Measurements from ENCODE around the gene CRHR2.
A peak's percentile ranks its signal among the peaks of the same experiment; 100 is the strongest.

The CRHR2 gene

GRCh38 chr7:30713392-30713791 lies 31.1 kb upstream of the CRHR2 start:
- Mint-ChIP-seq H3K9me3 (peaks cover 15 to 16% of the 10 kb centered on the region in 2 donors), H3K27me3 (no peaks in the 10 kb centered on the region), H3K27ac (no peak overlapping the region), H3K4me1 (no peaks in the 10 kb centered on the region), H3K4me3 (no peak overlapping the region)
- DNase-seq (no peak), ATAC-seq (no peak)

- H3K27ac Mint-ChIP-seq: no peak overlapping the region
- no peaks in the 10 kb centered on the region for H3K9me3 Mint-ChIP-seq
- no peaks in the 10 kb centered on the region for H3K4me1 Mint-ChIP-seq
- no peak for DNase-seq
- H3K4me3 Mint-ChIP-seq: no peak overlapping the region
- no peaks in the 10 kb centered on the region for H3K27me3 Mint-ChIP-seq
- no peak for ATAC-seq
Observed at GRCh38 chr7:30710669-30711068, 28.4 kb upstream of the CRHR2 start.

- Mint-ChIP-seq H3K9me3 (no peaks in the 10 kb centered on the region), H3K27ac (no peak overlapping the region), H3K4me1 (no peaks in the 10 kb centered on the region), H3K4me3 (no peak overlapping the region), H3K27me3 (no peaks in the 10 kb centered on the region)
- DNase-seq: no peak
- no peak for ATAC-seq
Observed at GRCh38 chr7:30709549-30709948, 27.3 kb upstream of the CRHR2 start.

- ATAC-seq (no peak), DNase-seq (no peak)
- no peaks in the 10 kb centered on the region for H3K27me3 Mint-ChIP-seq
- no peaks in the 10 kb centered on the region for H3K4me1 Mint-ChIP-seq
- H3K27ac Mint-ChIP-seq: peak overlapping the region in 1 of 2 donors; percentile 35
- H3K9me3 Mint-ChIP-seq: no peaks in the 10 kb centered on the region
- no peak overlapping the region for H3K4me3 Mint-ChIP-seq
Observed at GRCh38 chr7:30708983-30709382, 26.7 kb upstream of the CRHR2 start.

- Mint-ChIP-seq H3K27ac (no peak overlapping the region), H3K9me3 (no peaks in the 10 kb centered on the region), H3K4me3 (no peak overlapping the region), H3K4me1 (no peaks in the 10 kb centered on the region), H3K27me3 (no peaks in the 10 kb centered on the region)
- DNase-seq: no peak
- ATAC-seq: no peak
Observed at GRCh38 chr7:30708412-30708811, 26.2 kb upstream of the CRHR2 start.

GRCh38 chr7:30707391-30708357 lies 25.4 kb upstream of the CRHR2 start:
- Mint-ChIP-seq H3K4me1 (no peaks in the 10 kb centered on the region), H3K27ac (no peak overlapping the region), H3K9me3 (no peaks in the 10 kb centered on the region), H3K4me3 (no peak overlapping the region), H3K27me3 (no peaks in the 10 kb centered on the region)
- DNase-seq (no peak), ATAC-seq (no peak)

GRCh38 chr7:30706908-30707307 lies 24.7 kb upstream of the CRHR2 start:
- H3K27me3 Mint-ChIP-seq: no peaks in the 10 kb centered on the region
- DNase-seq (no peak), ATAC-seq (no peak)
- no peaks in the 10 kb centered on the region for H3K4me1 Mint-ChIP-seq
- H3K9me3 Mint-ChIP-seq: no peaks in the 10 kb centered on the region
- H3K4me3 Mint-ChIP-seq: no peak overlapping the region
- H3K27ac Mint-ChIP-seq: no peak overlapping the region

- DNase-seq (no peak), ATAC-seq (no peak)
- Mint-ChIP-seq H3K27ac (peak overlapping the region in 1 of 2 donors; percentile 66), H3K4me3 (no peak overlapping the region), H3K9me3 (no peaks in the 10 kb centered on the region), H3K27me3 (no peaks in the 10 kb centered on the region), H3K4me1 (no peaks in the 10 kb centered on the region)
Observed at GRCh38 chr7:30706316-30706715, 24.1 kb upstream of the CRHR2 start.

GRCh38 chr7:30705596-30705995 lies 23.3 kb upstream of the CRHR2 start:
- H3K4me3 Mint-ChIP-seq: no peak overlapping the region
- no peaks in the 10 kb centered on the region for H3K27me3 Mint-ChIP-seq
- no peaks in the 10 kb centered on the region for H3K9me3 Mint-ChIP-seq
- no peak overlapping the region for H3K27ac Mint-ChIP-seq
- DNase-seq: no peak
- H3K4me1 Mint-ChIP-seq: no peaks in the 10 kb centered on the region
- no peak for ATAC-seq

GRCh38 chr7:30705008-30705407 lies 22.8 kb upstream of the CRHR2 start:
- Mint-ChIP-seq H3K9me3 (no peaks in the 10 kb centered on the region), H3K27me3 (no peaks in the 10 kb centered on the region), H3K27ac (no peak overlapping the region), H3K4me1 (no peaks in the 10 kb centered on the region), H3K4me3 (no peak overlapping the region)
- DNase-seq (no peak), ATAC-seq (no peak)

- DNase-seq (no peak), ATAC-seq (no peak)
- no peaks in the 10 kb centered on the region for H3K27me3 Mint-ChIP-seq
- no peaks in the 10 kb centered on the region for H3K4me1 Mint-ChIP-seq
- H3K9me3 Mint-ChIP-seq: no peaks in the 10 kb centered on the region
- H3K4me3 Mint-ChIP-seq: no peak overlapping the region
- no peak overlapping the region for H3K27ac Mint-ChIP-seq
Observed at GRCh38 chr7:30703756-30704155, 21.5 kb upstream of the CRHR2 start.

GRCh38 chr7:30702200-30702599 lies 19.9 kb upstream of the CRHR2 start:
- Mint-ChIP-seq H3K4me1 (peaks cover 7% of the 10 kb centered on the region), H3K4me3 (no peak overlapping the region), H3K9me3 (no peaks in the 10 kb centered on the region), H3K27ac (peak overlapping the region in 1 of 2 donors; percentile 2), H3K27me3 (no peaks in the 10 kb centered on the region)
- ATAC-seq (peak; percentile 61), DNase-seq (peak in 1 of 2 donors; percentile 18)

GRCh38 chr7:30700941-30701340 lies 18.7 kb upstream of the CRHR2 start:
- ATAC-seq (no peak), DNase-seq (no peak)
- Mint-ChIP-seq H3K27me3 (no peaks in the 10 kb centered on the region), H3K4me3 (no peak overlapping the region), H3K9me3 (no peaks in the 10 kb centered on the region), H3K4me1 (peaks cover 7% of the 10 kb centered on the region), H3K27ac (no peak overlapping the region)

- no peaks in the 10 kb centered on the region for H3K9me3 Mint-ChIP-seq
- H3K4me3 Mint-ChIP-seq: no peak overlapping the region
- H3K4me1 Mint-ChIP-seq: peaks cover 7% of the 10 kb centered on the region
- H3K27me3 Mint-ChIP-seq: no peaks in the 10 kb centered on the region
- H3K27ac Mint-ChIP-seq: no peak overlapping the region
- DNase-seq (no peak), ATAC-seq (peak; percentile 19)
Observed at GRCh38 chr7:30699706-30700495, 17.6 kb upstream of the CRHR2 start.

- H3K4me1 Mint-ChIP-seq: peaks cover 7% of the 10 kb centered on the region
- no peak for ATAC-seq
- no peaks in the 10 kb centered on the region for H3K9me3 Mint-ChIP-seq
- H3K27ac Mint-ChIP-seq: no peak overlapping the region
- no peaks in the 10 kb centered on the region for H3K27me3 Mint-ChIP-seq
- DNase-seq: no peak
- no peak overlapping the region for H3K4me3 Mint-ChIP-seq
Observed at GRCh38 chr7:30698481-30698880, 16.2 kb upstream of the CRHR2 start.
